Measurements from ENCODE around the gene AMN.

Gene AMN

DNA sequence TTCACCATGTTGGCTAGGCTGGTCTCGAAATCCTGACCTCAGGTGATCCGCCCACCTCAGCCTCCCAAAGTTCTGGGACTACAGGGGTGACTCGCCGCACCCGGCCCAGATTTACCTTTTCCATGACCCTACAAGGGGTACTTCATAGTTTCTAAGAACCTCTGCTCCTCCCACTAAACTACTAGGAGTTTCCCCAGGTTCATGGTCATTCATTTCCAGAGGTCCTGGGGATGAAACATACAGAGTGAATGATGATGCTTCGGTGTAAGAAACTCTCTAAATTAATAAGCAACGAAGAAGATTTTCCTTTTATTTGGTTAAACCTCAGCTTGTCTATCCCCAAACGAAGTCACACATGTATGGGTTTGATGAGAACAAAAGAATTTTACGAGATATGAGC is 56.9 kb downstream of the AMN start:
- TF ChIP-seq, protein P1, sequence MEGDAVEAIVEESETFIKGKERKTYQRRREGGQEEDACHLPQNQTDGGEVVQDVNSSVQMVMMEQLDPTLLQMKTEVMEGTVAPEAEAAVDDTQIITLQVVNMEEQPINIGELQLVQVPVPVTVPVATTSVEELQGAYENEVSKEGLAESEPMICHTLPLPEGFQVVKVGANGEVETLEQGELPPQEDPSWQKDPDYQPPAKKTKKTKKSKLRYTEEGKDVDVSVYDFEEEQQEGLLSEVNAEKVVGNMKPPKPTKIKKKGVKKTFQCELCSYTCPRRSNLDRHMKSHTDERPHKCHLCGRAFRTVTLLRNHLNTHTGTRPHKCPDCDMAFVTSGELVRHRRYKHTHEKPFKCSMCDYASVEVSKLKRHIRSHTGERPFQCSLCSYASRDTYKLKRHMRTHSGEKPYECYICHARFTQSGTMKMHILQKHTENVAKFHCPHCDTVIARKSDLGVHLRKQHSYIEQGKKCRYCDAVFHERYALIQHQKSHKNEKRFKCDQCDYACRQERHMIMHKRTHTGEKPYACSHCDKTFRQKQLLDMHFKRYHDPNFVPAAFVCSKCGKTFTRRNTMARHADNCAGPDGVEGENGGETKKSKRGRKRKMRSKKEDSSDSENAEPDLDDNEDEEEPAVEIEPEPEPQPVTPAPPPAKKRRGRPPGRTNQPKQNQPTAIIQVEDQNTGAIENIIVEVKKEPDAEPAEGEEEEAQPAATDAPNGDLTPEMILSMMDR (conservative IDR thresholded peaks at IDR 0.05; ENCODE audit: low read depth, low read length): no peak
- H3K4me3 ChIP-seq (ENCODE audit: low read length): no peak overlapping the region
- DNase-seq (ENCODE audit: low read depth): no peak

DNA sequence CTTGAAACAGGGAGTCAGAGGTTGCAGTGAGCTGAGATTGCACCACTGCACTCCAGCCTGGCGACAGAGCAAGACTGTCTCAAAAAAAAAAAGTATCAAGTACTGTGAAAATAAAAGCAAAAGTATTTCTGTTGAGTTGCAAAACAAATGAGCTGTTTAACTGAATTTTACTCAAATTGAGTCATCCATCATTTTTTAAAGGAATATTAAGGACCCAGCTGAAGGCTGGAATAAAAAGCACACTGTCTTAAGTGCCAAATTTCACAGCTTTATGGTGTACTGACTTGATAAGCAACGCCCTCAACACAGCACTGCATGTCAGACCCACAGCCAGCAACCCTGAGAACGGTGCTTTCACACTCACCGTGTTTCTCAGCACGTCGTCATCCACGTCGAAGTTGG is 57.9 kb downstream of the AMN start:
- no peak overlapping the region for H3K4me3 ChIP-seq (ENCODE audit: low read length)
- no peak for DNase-seq (ENCODE audit: low read depth)
- TF ChIP-seq, protein P1 (conservative IDR thresholded peaks at IDR 0.05; ENCODE audit: low read depth, low read length): no peak

Measured in retinal pigment epithelial cell (primary cell).